Osteocyte (in vitro differentiated cells): ENCODE data around the gene GNG13. TPM values are rescaled to one million over a fixed set of nuclear protein-coding genes. Genes with fewer than 3 reads are reported as not detected.

ENCODE experiments used
- DNase-seq: peaks from one replicate; pipeline ENCODE4 v3.0.0; 2021; ENCODE audit warnings: mixed read lengths; ENCODE audit not compliant: unreplicated experiment; ENCODE audit errors: extremely low spot score
- H3K27ac Mint-ChIP-seq: one replicate; pipeline ENCODE4 v1.8.0; 2021; ENCODE audit warnings: mild to moderate bottlenecking, mixed read lengths; ENCODE audit not compliant: unreplicated experiment
- H3K27me3 Mint-ChIP-seq: one replicate; pipeline ENCODE4 v1.8.0; 2021; ENCODE audit warnings: mixed read lengths; ENCODE audit not compliant: unreplicated experiment
- H3K36me3 Mint-ChIP-seq: one replicate; pipeline ENCODE4 v1.8.0; 2021; ENCODE audit warnings: mixed read lengths; ENCODE audit not compliant: unreplicated experiment
- H3K4me1 Mint-ChIP-seq: one replicate; pipeline ENCODE4 v1.8.0; 2021; ENCODE audit warnings: mixed read lengths; ENCODE audit not compliant: unreplicated experiment
- H3K4me3 Mint-ChIP-seq: one replicate; pipeline ENCODE4 v1.8.0; 2021; ENCODE audit warnings: mild to moderate bottlenecking, moderate library complexity, mixed read lengths; ENCODE audit not compliant: unreplicated experiment
- H3K9me3 Mint-ChIP-seq: one replicate; pipeline ENCODE4 v1.8.0; 2021; ENCODE audit warnings: mixed read lengths; ENCODE audit not compliant: unreplicated experiment
- total RNA-seq: library from RNA; stranded (reverse); gene quantifications from 2 replicates; pipeline ENCODE4 v1.2.1, GENCODE V29; 2021
- TF ChIP-seq, protein P1 (sequence below): fragments of 200-600 bp; sonication (generic); IDR thresholded peaks from 2 replicates; pipeline ENCODE4 v1.5.0; 2021; ENCODE audit warnings: antibody characterized with exemption, mild to moderate bottlenecking, moderate library complexity

Gene GNG13
- total RNA-seq, 1 donor from 2014 or later: not detected

DNA sequence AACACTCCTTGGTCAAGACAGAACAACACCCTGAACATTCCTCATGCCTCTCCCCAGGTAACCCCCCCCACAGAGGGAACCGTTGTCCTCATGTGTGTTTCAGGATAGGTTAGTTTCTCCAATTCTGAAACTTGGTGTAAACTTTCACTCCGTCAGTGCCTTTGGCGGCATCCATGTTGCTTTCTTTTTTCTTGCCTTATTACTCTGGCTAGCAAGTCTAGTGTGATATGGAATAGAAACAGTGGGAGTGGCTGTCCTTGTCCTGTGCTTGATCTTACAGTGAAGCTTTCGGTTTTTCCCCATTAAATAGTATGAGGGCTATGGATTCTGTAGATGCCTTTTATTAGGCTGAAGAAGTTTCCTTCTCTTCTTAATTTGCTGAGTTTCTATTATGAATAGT is 35.7 kb upstream of the GNG13 start:
- Mint-ChIP-seq H3K9me3 (peaks cover 5% of the 10 kb centered on the region), H3K27ac (no peak overlapping the region), H3K4me1 (no peaks in the 10 kb centered on the region), H3K27me3 (no peaks in the 10 kb centered on the region), H3K4me3 (no peak overlapping the region), H3K36me3 (peaks cover 3% of the 10 kb centered on the region)
- TF ChIP-seq, protein P1, sequence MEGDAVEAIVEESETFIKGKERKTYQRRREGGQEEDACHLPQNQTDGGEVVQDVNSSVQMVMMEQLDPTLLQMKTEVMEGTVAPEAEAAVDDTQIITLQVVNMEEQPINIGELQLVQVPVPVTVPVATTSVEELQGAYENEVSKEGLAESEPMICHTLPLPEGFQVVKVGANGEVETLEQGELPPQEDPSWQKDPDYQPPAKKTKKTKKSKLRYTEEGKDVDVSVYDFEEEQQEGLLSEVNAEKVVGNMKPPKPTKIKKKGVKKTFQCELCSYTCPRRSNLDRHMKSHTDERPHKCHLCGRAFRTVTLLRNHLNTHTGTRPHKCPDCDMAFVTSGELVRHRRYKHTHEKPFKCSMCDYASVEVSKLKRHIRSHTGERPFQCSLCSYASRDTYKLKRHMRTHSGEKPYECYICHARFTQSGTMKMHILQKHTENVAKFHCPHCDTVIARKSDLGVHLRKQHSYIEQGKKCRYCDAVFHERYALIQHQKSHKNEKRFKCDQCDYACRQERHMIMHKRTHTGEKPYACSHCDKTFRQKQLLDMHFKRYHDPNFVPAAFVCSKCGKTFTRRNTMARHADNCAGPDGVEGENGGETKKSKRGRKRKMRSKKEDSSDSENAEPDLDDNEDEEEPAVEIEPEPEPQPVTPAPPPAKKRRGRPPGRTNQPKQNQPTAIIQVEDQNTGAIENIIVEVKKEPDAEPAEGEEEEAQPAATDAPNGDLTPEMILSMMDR: no peak
- no peak for DNase-seq

DNA sequence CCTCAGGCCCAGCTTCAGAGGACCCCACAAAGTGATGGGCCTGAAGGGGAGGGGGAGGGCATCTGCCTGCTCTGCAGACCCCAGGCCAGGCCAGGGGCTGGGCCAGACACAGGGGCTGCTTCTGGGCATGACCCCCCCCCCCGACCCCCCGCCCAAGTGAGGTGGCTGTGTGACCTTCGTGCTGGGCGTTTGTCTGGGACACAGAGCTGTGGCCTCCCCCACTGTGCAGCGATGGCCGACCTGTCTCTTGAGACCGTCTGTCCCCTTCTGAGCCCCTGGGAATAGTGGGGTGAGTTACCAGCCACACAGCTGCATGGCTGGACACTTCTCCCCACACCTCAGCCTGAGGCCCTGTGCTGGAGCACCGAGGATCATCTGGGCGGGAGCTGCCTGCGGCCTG is 34.8 kb upstream of the GNG13 start:
- H3K4me3 Mint-ChIP-seq: no peak overlapping the region
- TF ChIP-seq, protein P1: no peak
- H3K27me3 Mint-ChIP-seq: no peaks in the 10 kb centered on the region
- H3K27ac Mint-ChIP-seq: no peak overlapping the region
- peaks cover 3% of the 10 kb centered on the region for H3K36me3 Mint-ChIP-seq
- H3K4me1 Mint-ChIP-seq: no peaks in the 10 kb centered on the region
- DNase-seq: no peak
- H3K9me3 Mint-ChIP-seq: peaks cover 5% of the 10 kb centered on the region

DNA sequence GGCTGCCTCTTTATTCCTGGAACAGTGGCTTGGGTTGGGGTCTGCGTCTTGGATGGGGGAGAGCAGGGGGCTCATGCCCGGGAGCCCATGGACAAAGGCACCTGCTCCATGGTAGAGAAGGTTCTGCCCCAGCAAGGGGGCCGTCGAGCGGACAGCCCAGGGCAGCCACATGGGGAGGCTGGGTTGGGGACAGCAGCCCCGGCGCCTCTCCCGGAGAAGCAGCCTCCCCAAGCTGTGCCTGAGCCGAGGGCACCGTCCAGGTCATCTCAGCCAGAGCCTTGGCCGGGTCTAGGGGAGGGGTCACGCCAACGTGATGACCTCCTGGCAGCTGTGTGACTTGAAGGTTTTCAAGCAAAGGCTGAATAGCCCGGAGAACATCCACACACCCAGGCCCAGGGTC is 32.9 kb upstream of the GNG13 start:
- Mint-ChIP-seq H3K4me3 (no peak overlapping the region), H3K27me3 (no peaks in the 10 kb centered on the region), H3K4me1 (no peaks in the 10 kb centered on the region), H3K9me3 (peaks cover 5% of the 10 kb centered on the region), H3K27ac (no peak overlapping the region), H3K36me3 (peaks cover 3% of the 10 kb centered on the region)
- TF ChIP-seq, protein P1: no peak
- DNase-seq: no peak

DNA sequence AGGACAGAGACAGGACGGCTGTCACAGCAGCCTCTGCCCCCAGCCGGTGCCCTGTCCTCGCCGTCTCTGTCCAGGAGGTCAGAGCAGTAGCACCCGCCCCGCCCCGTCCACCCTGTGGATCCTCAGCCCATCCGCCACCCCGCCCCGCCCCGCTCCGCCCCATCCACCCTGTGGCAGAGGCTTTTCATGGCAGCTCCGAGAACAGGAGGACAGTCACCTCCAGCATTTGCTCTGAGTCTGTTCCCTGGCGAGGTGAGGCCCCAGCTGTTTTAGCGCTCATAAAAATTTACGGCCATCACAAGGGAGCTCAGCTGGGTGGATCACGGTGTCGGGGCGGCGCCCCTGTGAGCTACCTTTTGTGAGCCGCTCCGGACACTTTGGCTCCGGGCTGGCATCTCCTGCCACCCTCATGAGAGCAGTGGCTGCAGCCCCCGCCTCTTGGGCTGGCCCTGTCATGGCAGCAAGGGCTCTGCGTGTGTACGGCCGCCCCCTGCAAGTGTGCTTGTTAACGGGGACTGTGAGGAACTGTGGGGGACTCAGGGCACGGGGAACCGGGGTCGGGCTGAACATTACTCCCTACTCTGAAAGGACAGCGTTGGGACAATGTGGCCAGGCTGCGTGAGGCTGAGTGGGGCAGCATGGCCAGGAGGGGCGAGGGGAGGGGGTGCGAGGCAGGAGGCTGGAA is 32.3 kb upstream of the GNG13 start:
- DNase-seq: no peak
- Mint-ChIP-seq H3K27ac (no peak overlapping the region), H3K9me3 (peaks cover 5% of the 10 kb centered on the region), H3K36me3 (peaks cover 3% of the 10 kb centered on the region), H3K4me1 (no peaks in the 10 kb centered on the region), H3K4me3 (no peak overlapping the region), H3K27me3 (no peaks in the 10 kb centered on the region)
- TF ChIP-seq, protein P1: no peak

- peaks cover 3% of the 10 kb centered on the region for H3K36me3 Mint-ChIP-seq
- no peaks in the 10 kb centered on the region for H3K27me3 Mint-ChIP-seq
- peaks cover 5% of the 10 kb centered on the region for H3K9me3 Mint-ChIP-seq
- H3K4me3 Mint-ChIP-seq: no peak overlapping the region
- H3K4me1 Mint-ChIP-seq: no peaks in the 10 kb centered on the region
- TF ChIP-seq, protein P1: no peak
- no peak overlapping the region for H3K27ac Mint-ChIP-seq
- DNase-seq: no peak
These were observed 31.3 kb upstream of the GNG13 start for GRCh38 chr16:831571-832413.
